Uterus (tissue), 4 donors: ENCODE data around the gene RPS3. TPM values are rescaled to one million over a fixed set of nuclear protein-coding genes. Genes with fewer than 3 reads are reported as not detected.

Experiments
- DNase-seq, 2 donors: peaks; one replicate each; pipeline ENCODE4 v3.0.0-alpha.2; 2019 to 2020
- H3K27ac ChIP-seq, 2 donors: fragments of 200-600 bp; sonication (generic); 1 replicate in 1 of 2; 2 replicates in 1 of 2; pipeline ENCODE4 v1.5.1; 2016 to 2018
- H3K27me3 ChIP-seq, 2 donors: fragments of 200-600 bp; sonication (generic); one replicate each; pipeline ENCODE4 v1.5.1; 2018 to 2019; ENCODE audit warnings: control low read depth in 1 of 2
- H3K36me3 ChIP-seq, 2 donors: fragments of 200-600 bp; sonication (generic); one replicate each; pipeline ENCODE4 v1.5.1; 2019; ENCODE audit warnings: control low read depth in 1 of 2
- H3K4me1 ChIP-seq, 2 donors: fragments of 200-600 bp; sonication (generic); one replicate each; pipeline ENCODE4 v1.5.1; 2018 to 2019; ENCODE audit warnings: control low read depth in 1 of 2
- H3K4me3 ChIP-seq, 2 donors: fragments of 200-600 bp; sonication (generic); 1 replicate in 1 of 2; 2 replicates in 1 of 2; pipeline ENCODE4 v1.5.1; 2018 to 2019; ENCODE audit warnings: mild to moderate bottlenecking in 1 of 2
- H3K9me3 ChIP-seq, 2 donors: fragments of 200-600 bp; sonication (generic); one replicate each; pipeline ENCODE4 v1.5.1; 2019; ENCODE audit warnings: control low read depth in 1 of 2
- CTCF ChIP-seq, 4 experiments: fragments of 200-600 bp in 2 of 4; fragments of 450-650 bp in 2 of 4; sonication (generic) in 2 of 4; IDR thresholded peaks; one replicate each; pipeline ENCODE4 v1.5.1; 2016 to 2019; ENCODE audit warnings: antibody characterized with exemption in 4 of 4, mild to moderate bottlenecking in 2 of 4, moderate library complexity in 1 of 4
- POLR2A ChIP-seq, 2 donors: fragments of 450-650 bp; IDR thresholded peaks; one replicate each; pipeline ENCODE4 v1.6.1; 2016; ENCODE audit warnings: antibody characterized with exemption in 2 of 2, mild to moderate bottlenecking in 1 of 2, moderate library complexity in 1 of 2
- intact Hi-C: fragments of 100-400 bp; cut with DNase I; formaldehyde crosslinking; loops from one replicate; pipeline ENCODE4 v1.15.1; 2023; ENCODE audit warnings: low total_unique reads
- total RNA-seq, 4 donors: library from RNA; depleted of rRNA in 3 of 4; stranded (reverse); fragments of >200 nt in 3 of 4; gene quantifications; one replicate each; pipeline versions ENCODE4 v1.1.0 to v1.2.4, GENCODE V29; 2014 to 2023
- donor health status: DM: yes; HTN: yes; CAD: no.

The RPS3 gene
- total RNA-seq, 4 donors from 2014 or later, result 1,322 to 4,168 (median 2,484) TPM

- Histone ChIP-seq H3K4me1 (peaks cover 0 to 12% of the 10 kb centered on the region in 2 donors), H3K9me3 (no peaks in the 10 kb centered on the region), H3K36me3 (no peaks in the 10 kb centered on the region), H3K27me3 (peaks cover 0 to 11% of the 10 kb centered on the region in 2 donors), H3K4me3 (no peak overlapping the region), H3K27ac (no peak overlapping the region)
- TF ChIP-seq CTCF (IDR thresholded peaks at IDR 0.05) (no peak), POLR2A (IDR thresholded peaks at IDR 0.05) (no peak)
- peak in 1 of 2 donors; percentile 43 for DNase-seq
- intact Hi-C loops, result no loop called here
Observed at GRCh38 chr11:75429902-75430713, 30.8 kb downstream of the RPS3 start.

GRCh38 chr11:75430714-75431532 lies 31.6 kb downstream of the RPS3 start:
- Histone ChIP-seq H3K4me1 (peaks cover 0 to 12% of the 10 kb centered on the region in 2 donors), H3K27me3 (peaks cover 0 to 11% of the 10 kb centered on the region in 2 donors), H3K9me3 (no peaks in the 10 kb centered on the region), H3K36me3 (no peaks in the 10 kb centered on the region), H3K27ac (no peak overlapping the region), H3K4me3 (no peak overlapping the region)
- TF ChIP-seq CTCF (IDR thresholded peaks at IDR 0.05) (no peak), POLR2A (IDR thresholded peaks at IDR 0.05) (no peak)
- no peak for DNase-seq
- intact Hi-C loops, result no loop called here

- TF ChIP-seq POLR2A (IDR thresholded peaks at IDR 0.05) (no peak), CTCF (IDR thresholded peaks at IDR 0.05) (no peak)
- no peak for DNase-seq
- H3K36me3 ChIP-seq, result no peaks in the 10 kb centered on the region
- H3K4me1 ChIP-seq, result peaks cover 0 to 12% of the 10 kb centered on the region in 2 donors
- no peaks in the 10 kb centered on the region for H3K9me3 ChIP-seq
- H3K4me3 ChIP-seq, result no peak overlapping the region
- peaks cover 0 to 11% of the 10 kb centered on the region in 2 donors for H3K27me3 ChIP-seq
- no peak overlapping the region for H3K27ac ChIP-seq
- intact Hi-C loops, result no loop called here
Observed at GRCh38 chr11:75431533-75432525, 32.5 kb downstream of the RPS3 start.

- H3K27ac ChIP-seq, result no peak within 1 kb of the TSS
- no peak within 1 kb of the TSS for H3K4me3 ChIP-seq
- no peak for DNase-seq
- intact Hi-C loops, result no loop called here
- TF ChIP-seq POLR2A (IDR thresholded peaks at IDR 0.05), result no peak
- TF ChIP-seq CTCF (IDR thresholded peaks at IDR 0.05), result no peak
- no peaks in the 10 kb centered on the region for H3K36me3 ChIP-seq
- no peaks in the 10 kb centered on the region for H3K9me3 ChIP-seq
- H3K27me3 ChIP-seq, result peaks cover 0 to 11% of the 10 kb centered on the region in 2 donors
- H3K4me1 ChIP-seq, result peaks cover 0 to 12% of the 10 kb centered on the region in 2 donors
Observed at GRCh38 chr11:75432911-75433321, 33.6 kb downstream of the RPS3 start, which contains the start of gene KLHL35. TSS of gene KLHL35 (minus strand) at chr11:75433203. CDS start at chr11:75430629, 2,574 bp downstream.
